GM18502 (cell line): Measurements from ENCODE around the gene CDH16.
A peak's percentile ranks its signal among the peaks of the same experiment; 100 is the strongest.
"Not testable (repeated sequence)": the region's sequence is repeated elsewhere in the genome, so short reads cannot be mapped to it uniquely, and the experiment has no call there.

Source experiments
- ATAC-seq: cut with Tn5 transposase; IDR thresholded peaks from one replicate; pipeline ENCODE4 v1.9.1; 2021; ENCODE audit warnings: mild to moderate bottlenecking; ENCODE audit not compliant: unreplicated experiment, poor library complexity

The CDH16 gene

DNA sequence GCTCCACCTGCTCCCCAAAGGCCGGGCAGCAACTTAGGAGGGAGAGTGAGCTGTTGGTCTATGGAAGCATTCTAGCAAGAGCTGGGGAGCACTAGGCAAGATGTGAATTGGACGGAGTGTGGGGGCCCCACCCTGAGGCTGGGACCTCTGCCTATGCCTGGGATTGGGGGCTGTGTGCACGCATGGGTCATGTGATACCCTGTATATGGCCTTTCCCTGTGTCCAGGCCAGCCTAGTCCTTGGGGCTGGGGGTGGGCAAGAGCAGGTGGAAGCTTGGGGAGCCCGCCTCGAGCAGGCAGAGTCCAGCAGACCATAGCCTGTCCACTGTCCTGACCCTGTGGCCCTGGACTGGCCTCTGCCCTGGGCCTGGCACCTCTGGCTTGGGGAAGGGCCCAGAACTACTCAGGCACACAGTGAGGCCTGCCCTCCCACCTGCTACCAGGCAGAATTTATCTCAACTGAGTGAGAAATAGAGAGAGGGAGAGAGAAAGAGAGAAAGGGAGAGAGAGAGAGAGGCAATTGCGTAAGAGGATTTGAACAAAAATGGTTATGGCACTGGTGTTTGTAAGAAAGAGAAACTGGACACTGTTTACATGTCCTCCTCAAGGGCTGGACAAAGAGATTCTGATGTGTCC lies 19.3 kb downstream of the CDH16 start:
- no peak for ATAC-seq

DNA sequence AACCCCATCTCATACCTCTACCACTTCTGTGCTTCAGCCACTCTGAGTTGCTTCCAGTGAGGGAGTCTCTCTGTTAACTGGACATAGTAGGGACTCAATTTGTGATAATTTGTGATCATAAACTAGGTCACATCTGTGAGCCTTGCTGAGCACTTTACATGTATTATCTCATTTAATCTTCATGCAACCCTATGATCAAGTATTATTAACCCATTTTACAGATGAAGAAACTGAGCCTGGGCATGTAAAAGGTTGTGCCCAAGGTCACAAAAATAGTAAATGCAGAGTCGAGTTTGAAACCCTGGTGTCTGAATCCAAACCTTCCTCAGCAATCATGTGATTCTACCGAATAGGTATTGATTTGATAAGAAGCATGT lies 19.8 kb downstream of the CDH16 start:
- ATAC-seq: no peak

DNA sequence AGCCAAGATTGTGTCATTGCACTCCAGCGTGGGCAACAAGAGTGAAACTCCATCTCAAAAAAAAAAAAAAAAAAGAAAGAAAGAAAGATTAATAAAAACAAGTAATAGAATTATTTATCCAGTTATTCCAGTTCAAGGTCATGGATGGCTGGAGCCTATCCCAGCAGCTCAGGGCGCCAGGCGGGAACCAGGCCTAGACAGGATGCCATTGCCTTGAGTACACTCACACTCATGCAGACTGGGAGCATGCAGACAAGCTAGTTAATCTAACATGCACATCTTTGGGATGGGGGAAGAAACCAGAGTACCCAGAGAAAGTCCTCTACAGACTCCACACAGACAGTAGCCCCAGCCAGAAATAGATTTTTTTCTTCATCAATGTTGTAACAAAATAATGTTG lies 20.5 kb downstream of the CDH16 start:
- ATAC-seq: no peak

DNA sequence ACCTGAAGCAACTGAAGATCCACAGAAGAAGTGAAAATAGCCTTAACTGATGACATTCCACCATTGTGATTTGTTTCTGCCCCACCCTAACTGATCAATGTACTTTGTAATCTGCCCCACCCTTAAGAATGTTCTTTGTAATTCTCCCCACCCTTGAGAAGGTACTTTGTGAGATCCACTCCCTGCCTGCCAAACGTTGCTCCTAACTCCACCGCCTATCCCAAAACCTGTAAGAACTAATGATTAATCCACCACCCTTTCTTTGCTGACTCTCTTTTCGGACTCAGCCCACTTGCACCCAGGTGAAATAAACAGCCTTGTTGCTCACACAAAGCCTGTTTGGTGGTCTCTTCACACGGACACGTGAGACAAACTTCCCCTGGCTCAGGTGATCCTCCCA lies 22.0 kb downstream of the CDH16 start:
- not testable (repeated sequence) for ATAC-seq

DNA sequence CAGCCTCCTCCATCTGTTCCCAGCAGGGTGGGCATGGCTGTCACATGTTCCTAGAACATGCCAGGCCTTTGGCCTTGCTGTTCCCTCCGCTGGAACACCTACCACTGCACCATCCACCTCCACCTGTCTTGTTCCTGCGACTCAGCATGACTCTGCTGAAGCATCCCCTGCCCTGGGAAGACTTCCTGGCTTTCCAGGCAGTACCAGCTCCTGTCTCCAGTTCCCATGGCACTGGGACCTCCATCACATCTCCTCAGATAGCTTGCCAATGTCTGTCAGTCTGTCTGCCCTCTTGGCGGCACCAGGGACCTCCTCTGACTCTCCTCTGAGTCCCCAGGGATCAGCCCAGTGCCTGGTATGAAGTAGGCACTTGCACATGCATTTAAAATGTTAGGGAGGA lies 22.7 kb downstream of the CDH16 start:
- ATAC-seq: no peak

DNA sequence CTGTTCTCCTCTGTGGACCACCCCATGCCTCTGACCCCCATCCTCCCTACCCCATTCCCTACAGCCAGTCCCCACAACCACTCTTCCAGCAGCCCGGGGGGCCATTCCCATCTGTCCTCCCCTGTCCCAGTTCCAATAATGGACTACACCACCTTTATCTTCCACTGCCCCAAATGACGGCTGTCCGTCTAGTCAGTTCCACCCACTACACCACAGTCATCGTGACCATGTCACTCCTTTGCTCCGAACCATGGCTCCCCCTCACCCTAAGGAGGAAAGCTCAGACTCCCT lies 23.1 kb downstream of the CDH16 start:
- no peak for ATAC-seq

DNA sequence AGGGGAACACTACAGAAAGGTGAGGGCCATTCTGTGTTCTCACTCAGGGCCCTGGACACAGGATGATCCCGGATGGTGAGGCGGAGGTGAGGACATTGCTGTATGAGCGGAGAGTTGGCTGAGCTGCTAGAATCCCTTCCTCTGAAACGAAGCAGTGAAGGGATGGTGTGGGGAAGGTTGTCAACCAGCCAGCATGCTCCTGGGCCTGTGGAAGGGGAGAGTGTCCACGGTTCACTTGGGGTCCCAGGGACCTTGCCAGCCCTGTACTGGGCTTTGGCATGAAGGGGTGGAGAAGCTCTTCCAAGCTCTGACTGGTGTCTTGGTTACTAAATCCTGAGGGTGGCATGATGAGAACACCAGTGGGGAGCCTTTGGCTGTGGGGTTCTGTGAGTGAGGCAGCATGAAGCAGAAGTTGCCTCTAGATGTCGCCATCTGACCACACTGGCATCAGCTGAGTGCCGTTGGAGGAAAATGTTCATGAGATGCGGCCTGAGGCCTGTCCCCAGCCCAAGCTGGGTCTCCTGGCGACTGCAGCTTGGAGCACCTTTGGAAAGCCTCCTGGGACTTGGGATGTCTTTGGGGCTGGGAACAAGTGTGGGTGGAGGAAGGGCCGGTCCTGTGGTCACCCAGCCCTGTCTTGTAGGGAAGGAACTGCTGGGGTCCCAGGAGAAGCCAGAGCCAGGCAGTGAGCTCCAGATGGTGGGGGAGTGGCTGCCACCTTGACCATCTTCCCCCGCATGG lies 23.6 kb downstream of the CDH16 start:
- ATAC-seq: no peak

DNA sequence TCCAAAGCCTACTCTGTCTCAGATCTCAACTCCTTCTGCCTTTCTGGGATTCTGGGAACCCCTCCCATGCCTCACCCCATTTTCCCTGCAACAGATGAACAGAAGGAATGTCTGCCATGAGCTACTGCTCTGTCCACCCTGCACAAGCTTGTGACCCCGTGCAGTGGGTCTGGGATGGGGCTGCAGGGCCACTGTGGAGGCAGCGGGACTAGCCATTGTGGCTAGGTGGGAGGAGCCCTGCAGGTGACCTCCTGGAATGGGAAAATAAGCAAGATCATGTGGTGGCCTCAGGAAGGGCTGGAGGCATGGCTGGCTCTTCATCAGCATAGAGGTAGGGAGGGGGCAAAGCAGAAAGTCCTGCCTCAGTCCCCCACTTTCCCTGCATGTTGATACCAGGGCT lies 24.6 kb downstream of the CDH16 start:
- no peak for ATAC-seq

DNA sequence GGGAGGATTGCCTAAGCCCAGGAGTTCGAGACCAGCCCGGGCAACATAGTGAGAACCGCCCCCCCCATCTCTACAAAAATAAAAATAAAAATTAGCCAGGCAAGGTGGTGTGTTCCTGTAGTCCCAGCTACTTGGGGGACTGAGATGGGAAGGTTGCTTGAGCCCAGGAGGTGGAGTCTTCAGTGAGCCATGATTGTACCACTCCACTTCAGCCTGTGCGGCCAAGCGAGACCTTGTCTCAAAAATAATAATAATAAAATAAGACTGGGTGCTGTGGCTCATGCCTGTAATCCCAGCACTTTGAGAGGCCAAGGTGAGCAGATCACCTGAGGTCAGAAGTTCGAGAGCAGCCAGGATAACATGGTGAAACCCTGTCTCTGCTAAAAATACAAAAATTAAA lies 26.9 kb downstream of the CDH16 start:
- ATAC-seq: no peak

DNA sequence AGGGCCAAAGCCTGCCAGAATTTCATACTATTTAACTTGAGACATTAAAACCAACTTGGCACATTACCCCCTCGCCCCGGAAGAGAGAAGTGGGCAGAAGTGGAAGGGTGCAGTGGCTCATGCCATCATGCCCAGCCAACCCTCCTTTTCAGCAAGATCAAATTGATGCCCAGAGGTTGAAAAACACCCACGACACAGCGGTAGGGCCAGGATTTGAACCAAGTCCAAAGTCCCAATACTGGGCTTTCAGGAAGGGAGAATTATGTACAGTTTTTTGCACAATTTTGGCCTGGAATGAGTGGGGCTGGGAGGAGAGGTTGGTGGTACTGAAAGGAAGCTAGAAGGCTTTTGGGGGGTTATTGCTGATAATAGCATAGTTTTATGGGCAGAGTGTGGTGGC lies 27.3 kb downstream of the CDH16 start:
- ATAC-seq: no peak

DNA sequence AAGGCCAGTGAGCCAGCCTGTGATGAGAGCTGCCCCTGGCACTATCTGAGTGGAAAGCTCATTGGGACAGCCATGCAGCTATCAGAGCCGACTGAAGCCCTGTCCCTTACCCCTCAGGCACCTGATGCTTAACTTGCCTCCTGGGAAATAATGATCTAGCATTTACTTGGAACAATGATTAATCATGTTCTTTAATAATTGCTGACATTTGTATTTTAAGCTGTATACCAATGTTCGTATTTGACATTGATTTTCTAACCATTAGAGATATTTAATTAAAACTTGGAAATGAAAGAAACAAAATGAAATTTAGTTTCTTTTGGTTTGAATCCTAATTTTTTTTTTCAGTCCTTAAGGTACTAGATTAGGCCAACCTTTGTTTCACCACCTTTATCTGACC lies 27.9 kb downstream of the CDH16 start:
- ATAC-seq: no peak

DNA sequence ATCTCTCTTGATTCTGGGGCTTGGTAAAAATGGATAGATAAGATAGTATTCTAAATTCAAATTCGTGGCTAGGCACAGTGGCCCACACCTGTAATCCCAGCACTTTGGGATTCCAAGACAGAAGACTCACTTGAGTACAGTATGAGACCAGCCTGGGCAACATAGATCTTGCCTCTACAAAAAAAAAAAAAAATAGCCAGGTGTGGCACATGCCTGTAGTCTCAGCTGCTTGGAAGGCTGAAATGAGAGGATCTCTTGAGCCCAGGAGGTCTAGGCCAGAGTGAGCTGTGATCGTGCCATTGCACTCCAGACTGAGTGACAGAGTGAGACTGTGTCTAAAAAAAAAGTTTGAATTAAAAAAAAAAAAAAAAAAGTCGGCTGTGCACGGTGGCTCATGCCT lies 29.1 kb downstream of the CDH16 start:
- ATAC-seq: no peak

DNA sequence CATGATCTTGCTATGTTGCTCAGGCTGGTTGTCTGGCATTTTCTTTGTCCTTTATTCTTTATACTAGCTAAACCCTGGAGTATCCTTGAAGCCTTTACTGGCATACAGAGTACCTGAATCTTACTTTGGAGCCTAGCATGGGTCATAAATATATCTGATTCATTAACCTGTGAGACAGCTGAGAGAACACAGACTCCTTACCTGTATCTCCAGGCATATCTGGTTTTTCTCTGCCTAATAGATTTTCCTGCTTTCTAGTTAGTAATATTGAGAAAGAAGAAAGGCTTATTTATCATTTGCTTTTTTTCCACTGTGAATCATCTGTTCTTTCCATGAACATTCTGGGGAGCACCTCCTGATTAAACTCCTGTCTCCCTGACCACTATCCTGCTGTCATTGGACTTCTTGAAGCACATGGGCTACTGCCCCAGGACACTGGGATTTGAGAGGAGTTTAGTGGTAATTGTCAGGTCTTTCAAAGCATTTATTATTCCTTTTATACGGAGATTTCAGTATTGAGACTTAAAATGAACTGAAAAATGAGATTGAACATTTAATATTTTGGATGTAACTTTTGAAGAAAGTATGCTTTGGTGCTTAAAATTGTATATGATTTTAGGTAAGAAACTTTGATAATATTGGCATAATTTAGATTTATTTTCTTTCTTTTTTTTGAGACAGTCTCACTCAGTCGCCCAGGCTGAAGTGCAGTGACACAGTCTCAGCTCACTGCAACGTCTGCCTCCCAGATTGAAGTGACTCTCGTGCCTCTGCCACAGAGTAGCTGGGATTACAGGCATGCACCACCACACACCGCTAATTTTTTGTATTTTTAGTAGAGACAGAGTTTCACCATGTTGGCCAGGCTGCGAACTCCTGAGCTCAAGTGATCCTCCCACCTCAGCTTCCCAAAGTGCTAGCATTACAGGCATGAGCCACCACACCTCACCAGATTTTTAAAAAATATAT lies 29.8 kb downstream of the CDH16 start:
- ATAC-seq: no peak

DNA sequence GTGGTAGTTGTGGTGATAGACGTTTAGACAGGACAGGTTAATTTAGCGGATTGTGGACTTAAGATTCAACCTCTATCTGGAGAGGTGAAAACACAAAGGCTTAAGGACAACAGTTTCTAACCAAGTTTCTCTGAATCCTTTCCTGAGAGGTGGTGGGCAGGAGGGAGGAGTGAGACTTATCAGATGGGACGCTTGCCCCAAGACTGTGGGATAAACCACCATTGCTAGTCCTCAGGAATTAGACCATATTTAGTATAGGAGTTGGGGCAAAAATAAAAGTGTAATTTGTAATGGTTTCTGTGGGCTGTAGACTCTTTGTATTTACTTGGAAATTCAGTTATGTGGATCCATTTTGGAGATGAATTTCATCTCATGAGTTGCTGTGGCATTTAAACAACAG lies 31.8 kb downstream of the CDH16 start:
- ATAC-seq: no peak

DNA sequence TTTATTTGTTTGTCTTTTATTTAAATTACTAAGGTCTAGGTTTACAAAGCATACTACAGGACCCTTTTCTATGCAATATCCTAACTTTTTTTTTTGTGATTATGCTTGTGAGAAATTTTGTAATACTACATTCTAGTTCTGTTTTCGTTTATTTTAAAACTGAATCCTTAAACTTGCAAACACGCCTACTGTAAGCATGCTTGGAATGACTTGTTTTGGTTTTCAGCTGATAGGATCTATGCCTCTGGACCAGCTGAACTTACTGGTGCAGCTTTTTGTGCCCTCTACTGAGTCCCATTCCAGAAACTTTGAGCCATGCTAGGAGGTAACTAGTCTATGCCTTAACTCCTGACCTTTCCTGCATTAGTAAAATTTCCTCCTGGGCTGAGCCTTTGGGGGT lies 32.4 kb downstream of the CDH16 start:
- no peak for ATAC-seq

DNA sequence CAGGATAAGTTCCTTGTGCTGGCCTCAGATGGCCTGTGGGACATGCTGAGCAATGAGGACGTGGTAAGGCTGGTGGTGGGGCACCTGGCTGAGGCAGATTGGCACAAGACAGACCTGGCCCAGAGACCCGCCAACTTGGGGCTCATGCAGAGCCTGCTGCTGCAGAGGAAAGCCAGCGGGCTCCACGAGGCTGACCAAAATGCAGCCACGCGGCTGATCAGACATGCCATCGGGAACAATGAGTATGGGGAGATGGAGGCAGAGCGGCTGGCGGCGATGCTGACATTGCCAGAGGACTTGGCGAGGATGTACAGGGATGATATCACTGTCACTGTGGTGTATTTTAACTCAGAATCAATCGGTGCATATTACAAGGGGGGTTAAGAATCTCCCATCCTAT lies 33.2 kb downstream of the CDH16 start:
- no peak for ATAC-seq

DNA sequence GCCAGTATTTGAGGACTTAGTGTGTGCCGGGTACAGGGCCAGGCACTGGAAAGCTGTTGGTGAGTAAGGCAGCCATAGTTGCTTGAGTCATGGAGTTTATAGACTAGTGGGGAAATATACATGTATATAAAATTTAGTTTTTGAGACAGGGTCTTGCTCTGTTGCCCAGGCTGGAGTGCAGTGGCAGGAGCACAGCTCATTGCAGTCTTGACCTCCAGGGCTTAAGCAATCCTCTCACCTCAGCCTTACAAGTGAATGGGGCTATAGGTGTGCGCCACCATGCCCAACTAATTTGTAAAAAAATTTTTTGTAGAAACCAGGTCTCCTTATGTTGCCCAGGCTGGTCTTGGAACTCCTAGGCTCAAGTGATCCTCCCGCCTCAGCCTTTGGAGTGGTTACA lies 36.0 kb downstream of the CDH16 start:
- ATAC-seq: no peak

DNA sequence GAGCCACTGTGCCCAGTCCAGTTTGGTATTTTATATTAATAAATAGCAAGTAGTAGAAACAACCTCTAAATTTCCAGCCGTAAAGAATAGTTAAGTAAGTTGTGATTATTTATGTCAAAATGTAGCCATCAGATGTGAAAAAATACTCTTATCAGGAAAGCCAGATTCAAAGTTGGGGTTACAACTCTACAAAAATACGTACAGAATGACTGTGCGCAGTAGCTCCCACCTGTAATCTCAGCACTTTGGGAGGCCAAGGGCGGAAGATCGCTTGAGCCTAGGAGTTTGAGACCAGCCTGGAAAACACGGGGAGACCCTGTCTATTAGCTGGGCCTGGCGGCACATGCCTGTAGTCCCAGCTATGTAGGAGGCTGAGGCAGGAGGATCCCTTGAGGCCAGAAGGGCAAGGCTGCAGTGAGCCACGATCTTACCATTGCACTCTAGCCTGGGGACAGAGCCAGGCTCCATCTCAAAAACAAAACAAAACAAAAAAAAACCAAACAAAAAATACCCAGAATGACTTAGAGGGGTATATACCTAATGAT lies 36.6 kb downstream of the CDH16 start:
- ATAC-seq: no peak

DNA sequence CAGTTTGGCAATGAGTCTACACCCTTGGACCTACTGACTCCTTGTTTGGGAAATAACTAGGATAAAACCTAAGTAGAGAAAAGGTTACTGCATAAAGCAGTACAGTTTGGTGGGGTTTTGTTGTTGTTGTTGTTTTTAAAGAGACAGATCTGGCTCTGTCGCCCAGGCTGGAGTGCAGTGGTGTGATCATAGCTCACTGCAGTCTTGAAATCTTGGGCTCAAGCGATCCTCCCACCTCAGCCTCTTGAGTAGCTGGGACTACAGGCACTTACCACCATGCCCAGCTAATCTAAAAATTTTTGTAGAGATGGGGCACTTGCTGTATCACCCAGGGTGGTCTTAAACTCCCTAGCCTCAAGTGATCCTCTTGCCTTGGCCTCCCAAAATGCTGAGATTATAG lies 37.1 kb downstream of the CDH16 start:
- no peak for ATAC-seq

DNA sequence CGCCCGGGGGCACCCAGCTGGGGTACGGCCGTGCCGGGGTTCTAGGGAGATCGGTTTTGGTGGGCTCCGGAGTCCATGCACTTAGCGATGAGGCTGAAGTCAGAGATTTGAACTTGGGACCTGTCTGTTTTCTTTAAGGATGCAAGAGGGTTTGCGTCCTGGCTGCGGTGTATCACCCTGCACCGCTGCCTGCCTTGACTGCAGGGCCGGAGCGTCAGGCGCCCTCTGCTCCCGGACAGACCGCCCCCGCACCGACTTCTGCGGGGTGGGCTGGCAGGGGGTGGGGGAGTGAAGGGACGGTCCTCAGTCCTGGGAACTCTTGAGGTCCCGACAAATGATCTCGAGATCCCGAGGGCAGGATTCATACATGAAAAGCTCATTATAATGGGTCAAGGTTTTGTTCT lies 37.7 kb downstream of the CDH16 start:
- ATAC-seq: peak; percentile 5
